Measurements from ENCODE around the gene COQ3. TPM values are rescaled to one million over a fixed set of nuclear protein-coding genes. Genes with fewer than 3 reads are reported as not detected.

Gene COQ3, protein sequence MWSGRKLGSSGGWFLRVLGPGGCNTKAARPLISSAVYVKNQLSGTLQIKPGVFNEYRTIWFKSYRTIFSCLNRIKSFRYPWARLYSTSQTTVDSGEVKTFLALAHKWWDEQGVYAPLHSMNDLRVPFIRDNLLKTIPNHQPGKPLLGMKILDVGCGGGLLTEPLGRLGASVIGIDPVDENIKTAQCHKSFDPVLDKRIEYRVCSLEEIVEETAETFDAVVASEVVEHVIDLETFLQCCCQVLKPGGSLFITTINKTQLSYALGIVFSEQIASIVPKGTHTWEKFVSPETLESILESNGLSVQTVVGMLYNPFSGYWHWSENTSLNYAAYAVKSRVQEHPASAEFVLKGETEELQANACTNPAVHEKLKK
- polyA plus RNA-seq (2012; ENCODE audit: insufficient read length, low read depth): 5.2 TPM

DNA sequence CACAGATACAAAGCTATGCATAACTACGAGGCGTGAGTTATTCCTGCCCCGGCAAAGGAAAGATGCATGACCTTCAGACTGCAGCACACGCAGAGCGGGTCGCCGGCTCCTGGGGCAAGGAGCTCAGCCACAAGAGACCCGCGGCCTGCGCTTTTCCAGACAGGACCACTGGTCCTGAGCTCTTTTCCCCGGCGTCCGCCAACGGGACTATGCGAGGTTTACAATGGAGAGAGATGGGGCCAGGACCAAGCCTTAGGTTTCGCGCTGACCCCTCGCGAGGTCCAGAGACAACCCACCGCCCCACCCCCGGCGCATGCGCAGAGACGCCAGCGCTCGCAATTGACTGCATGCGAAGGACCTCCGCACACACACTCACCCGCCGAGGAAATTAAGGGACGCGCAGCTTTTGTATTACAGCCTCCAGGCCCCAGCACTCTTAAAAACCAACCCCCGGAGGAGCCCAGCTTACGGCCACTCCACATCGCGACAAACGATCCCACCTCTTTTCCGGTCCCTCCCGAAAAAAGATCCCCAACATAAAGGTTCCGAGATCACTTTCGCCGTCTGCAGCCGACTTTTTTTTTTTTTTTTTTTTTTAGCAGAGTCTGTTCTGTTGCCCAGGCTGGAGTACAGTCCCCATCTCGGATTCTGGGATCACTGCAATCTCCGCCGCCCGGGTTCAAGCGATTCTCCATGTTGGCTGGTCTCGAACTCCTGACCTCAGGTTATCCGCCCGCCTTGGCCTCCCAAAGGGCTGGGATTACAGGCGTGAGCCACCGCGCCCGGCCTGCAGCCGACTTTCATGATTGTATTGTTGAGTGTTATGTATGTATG lies at the start of gene COQ3:
Gene COQ3, minus strand, starts transcription at position 498 of the 834 bp plus-strand sequence. Its CDS starts 16 bp downstream, at position 482.
- TF ChIP-seq SIN3A (IDR thresholded peaks at IDR 0.05; ENCODE audit: borderline replicate concordance, insufficient read depth, low read length): no peak
- TF ChIP-seq POLR2AphosphoS5 (IDR thresholded peaks at IDR 0.05; ENCODE audit: low read depth, low read length): peak; percentile 96
- TF ChIP-seq FOXP2 (optimal IDR thresholded peaks at IDR 0.05; ENCODE audit: borderline replicate concordance, extremely low read depth, extremely low read length, insufficient read depth): no peak
- TF ChIP-seq, protein P1, sequence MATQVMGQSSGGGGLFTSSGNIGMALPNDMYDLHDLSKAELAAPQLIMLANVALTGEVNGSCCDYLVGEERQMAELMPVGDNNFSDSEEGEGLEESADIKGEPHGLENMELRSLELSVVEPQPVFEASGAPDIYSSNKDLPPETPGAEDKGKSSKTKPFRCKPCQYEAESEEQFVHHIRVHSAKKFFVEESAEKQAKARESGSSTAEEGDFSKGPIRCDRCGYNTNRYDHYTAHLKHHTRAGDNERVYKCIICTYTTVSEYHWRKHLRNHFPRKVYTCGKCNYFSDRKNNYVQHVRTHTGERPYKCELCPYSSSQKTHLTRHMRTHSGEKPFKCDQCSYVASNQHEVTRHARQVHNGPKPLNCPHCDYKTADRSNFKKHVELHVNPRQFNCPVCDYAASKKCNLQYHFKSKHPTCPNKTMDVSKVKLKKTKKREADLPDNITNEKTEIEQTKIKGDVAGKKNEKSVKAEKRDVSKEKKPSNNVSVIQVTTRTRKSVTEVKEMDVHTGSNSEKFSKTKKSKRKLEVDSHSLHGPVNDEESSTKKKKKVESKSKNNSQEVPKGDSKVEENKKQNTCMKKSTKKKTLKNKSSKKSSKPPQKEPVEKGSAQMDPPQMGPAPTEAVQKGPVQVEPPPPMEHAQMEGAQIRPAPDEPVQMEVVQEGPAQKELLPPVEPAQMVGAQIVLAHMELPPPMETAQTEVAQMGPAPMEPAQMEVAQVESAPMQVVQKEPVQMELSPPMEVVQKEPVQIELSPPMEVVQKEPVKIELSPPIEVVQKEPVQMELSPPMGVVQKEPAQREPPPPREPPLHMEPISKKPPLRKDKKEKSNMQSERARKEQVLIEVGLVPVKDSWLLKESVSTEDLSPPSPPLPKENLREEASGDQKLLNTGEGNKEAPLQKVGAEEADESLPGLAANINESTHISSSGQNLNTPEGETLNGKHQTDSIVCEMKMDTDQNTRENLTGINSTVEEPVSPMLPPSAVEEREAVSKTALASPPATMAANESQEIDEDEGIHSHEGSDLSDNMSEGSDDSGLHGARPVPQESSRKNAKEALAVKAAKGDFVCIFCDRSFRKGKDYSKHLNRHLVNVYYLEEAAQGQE (IDR thresholded peaks at IDR 0.05; ENCODE audit: insufficient read depth in 1 of 2, low read depth in 2 of 2, low read length in 2 of 2): peak in 1 of 2 experiments; percentile 34; a peak in 1 of 4 replicates
- peak; percentile 76 for TF ChIP-seq TAF1 (IDR thresholded peaks at IDR 0.05; ENCODE audit: borderline replicate concordance, insufficient read depth, low read length)

- TF ChIP-seq POLR2AphosphoS5 (IDR thresholded peaks at IDR 0.05; ENCODE audit: low read depth, low read length) (no peak), TAF1 (IDR thresholded peaks at IDR 0.05; ENCODE audit: borderline replicate concordance, insufficient read depth, low read length) (no peak), FOXP2 (optimal IDR thresholded peaks at IDR 0.05; ENCODE audit: borderline replicate concordance, extremely low read depth, extremely low read length, insufficient read depth) (no peak), SIN3A (IDR thresholded peaks at IDR 0.05; ENCODE audit: borderline replicate concordance, insufficient read depth, low read length) (no peak)
- TF ChIP-seq, protein P1 (IDR thresholded peaks at IDR 0.05; ENCODE audit: insufficient read depth in 1 of 2, low read depth in 2 of 2, low read length in 2 of 2): no peak
Measured at GRCh38 chr6:99434702-99435530, 40.9 kb upstream of the COQ3 start.

- TF ChIP-seq POLR2AphosphoS5 (IDR thresholded peaks at IDR 0.05; ENCODE audit: low read depth, low read length) (no peak), TAF1 (IDR thresholded peaks at IDR 0.05; ENCODE audit: borderline replicate concordance, insufficient read depth, low read length) (no peak), FOXP2 (optimal IDR thresholded peaks at IDR 0.05; ENCODE audit: borderline replicate concordance, extremely low read depth, extremely low read length, insufficient read depth) (no peak), SIN3A (IDR thresholded peaks at IDR 0.05; ENCODE audit: borderline replicate concordance, insufficient read depth, low read length) (no peak)
- TF ChIP-seq, protein P1 (IDR thresholded peaks at IDR 0.05; ENCODE audit: insufficient read depth in 1 of 2, low read depth in 2 of 2, low read length in 2 of 2): no peak
Measured at GRCh38 chr6:99432877-99433276, 38.9 kb upstream of the COQ3 start.

DNA sequence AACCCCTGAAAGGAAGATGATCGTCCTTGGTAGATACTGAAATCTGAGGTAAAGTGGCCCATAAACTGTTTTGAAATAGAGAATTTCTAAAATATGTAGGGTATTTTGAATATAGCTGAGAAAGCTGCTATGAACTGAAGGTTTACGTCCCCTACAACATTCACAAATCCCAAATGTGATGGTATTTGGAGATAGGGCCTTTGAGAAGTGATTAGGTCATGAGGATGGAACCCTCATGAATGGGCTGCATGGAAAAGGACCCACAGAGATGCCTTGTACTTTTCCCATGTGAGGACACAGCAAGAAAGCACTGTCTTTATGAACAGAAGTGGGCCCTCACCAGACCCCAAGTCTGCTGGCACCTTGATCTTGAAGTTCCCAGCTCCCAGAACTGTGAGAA lies 37.9 kb upstream of the COQ3 start:
- TF ChIP-seq, protein P1 (IDR thresholded peaks at IDR 0.05; ENCODE audit: insufficient read depth in 1 of 2, low read depth in 2 of 2, low read length in 2 of 2): no peak
- TF ChIP-seq TAF1 (IDR thresholded peaks at IDR 0.05; ENCODE audit: borderline replicate concordance, insufficient read depth, low read length) (no peak), SIN3A (IDR thresholded peaks at IDR 0.05; ENCODE audit: borderline replicate concordance, insufficient read depth, low read length) (no peak), FOXP2 (optimal IDR thresholded peaks at IDR 0.05; ENCODE audit: borderline replicate concordance, extremely low read depth, extremely low read length, insufficient read depth) (no peak), POLR2AphosphoS5 (IDR thresholded peaks at IDR 0.05; ENCODE audit: low read depth, low read length) (no peak)

Data from PFSK-1 (cell line).